Psoas muscle (tissue), 8 donors: ENCODE measurements around the gene MCMBP. TPM values are rescaled to one million over a fixed set of nuclear protein-coding genes. Genes with fewer than 3 reads are reported as not detected.
A peak's percentile ranks its signal among the peaks of the same experiment; 100 is the strongest.
"Not testable (repeated sequence)": the region's sequence is repeated elsewhere in the genome, so short reads cannot be mapped to it uniquely, and the experiment has no call there.

Experiments
- ATAC-seq, 4 donors: fragments of 200-7000 bp; cut with Tn5 transposase; one replicate each; pipeline ENCODE4 v1.9.1; 2020; ENCODE audit warnings: moderate library complexity in 3 of 4, mild to moderate bottlenecking in 2 of 4
- DNase-seq, 2 donors: peaks; one replicate each; pipeline ENCODE4 v3.0.0-alpha.2; 2020
- H3K27ac ChIP-seq: fragments of 200-600 bp; one replicate; pipeline ENCODE4 v1.8.0; 2022
- H3K27me3 ChIP-seq, 3 donors: fragments of 200-600 bp in 1 of 3; one replicate each; pipeline versions ENCODE4 v1.6.1 to v1.8.0; 2013 to 2022; ENCODE audit warnings: low read length in 2 of 3, mild to moderate bottlenecking in 2 of 3, moderate library complexity in 1 of 3; ENCODE audit not compliant: insufficient read depth in 3 of 3
- H3K36me3 ChIP-seq, 2 donors: fragments of 200-600 bp in 1 of 2; one replicate each; pipeline versions ENCODE4 v1.6.1 to v1.8.0; 2013 to 2022; ENCODE audit warnings: low read depth in 1 of 2, mild to moderate bottlenecking in 1 of 2, moderate library complexity in 1 of 2; ENCODE audit not compliant: insufficient read depth in 1 of 2
- H3K4me1 ChIP-seq: fragments of 200-600 bp; one replicate; pipeline ENCODE4 v1.8.0; 2022
- H3K4me3 ChIP-seq: fragments of 200-600 bp; one replicate; pipeline ENCODE4 v1.8.0; 2022; ENCODE audit warnings: mild to moderate bottlenecking
- H3K9me3 ChIP-seq: fragments of 200-600 bp; one replicate; pipeline ENCODE4 v1.8.0; 2022
- WGBS, 3 donors: extraction: QIAGEN DNeasy Blood & Tissue Kit; methylation state at CpG; one replicate each; pipeline versions ENCODE4 v1.1.6 to v1.1.7; 2013; 5-methylcytosine and 5-hydroxymethylcytosine counted together
- intact Hi-C, 2 donors: fragments of 100-400 bp; cut with DNase I; formaldehyde crosslinking; loops; one replicate each; pipeline versions ENCODE4 v1.11.0 to v1.14.2; 2022
- polyA plus RNA-seq, 3 donors: library from polyadenylated mRNA; stranded (reverse); fragments of 200-250 nt; gene quantifications; one replicate each; pipeline ENCODE4 v1.2.3, GENCODE V29; 2013
- total RNA-seq, 4 donors: library from RNA; stranded (reverse); fragmentation: NEBNext Ultra II Directional in 2 of 4; extraction: Animal tissue kit (Norgen Biotek cat#: 25700) in 2 of 4; gene quantifications; one replicate each; pipeline versions ENCODE4 v1.2.1 to v1.2.4, GENCODE V29; 2021 to 2023
- TF ChIP-seq, protein P1 (sequence below): fragments of 200-600 bp; IDR thresholded peaks from one replicate; pipeline ENCODE4 v1.8.0; 2022; ENCODE audit warnings: antibody characterized with exemption
- donor health status: healthy with polysubstance abuse.
- donor health status: DM: no; HTN: no; CAD: no; lungs with moderate emphysema.
- donor health status: Bipolar disorder and iron deficiency.
- donor health status: healthy.
- donor health status: DM: yes; HTN: yes; CAD: no.
- donor health status: DM: no; HTN: no; CAD: no.
- donor health status: DM: no; HTN: no; CAD: no.
- donor health status: DM: yes; HTN: yes; CAD: no.

MCMBP gene
- total and polyA plus RNA-seq, 7 donors: 23.0 to 43.8 (median 37.8) TPM

DNA sequence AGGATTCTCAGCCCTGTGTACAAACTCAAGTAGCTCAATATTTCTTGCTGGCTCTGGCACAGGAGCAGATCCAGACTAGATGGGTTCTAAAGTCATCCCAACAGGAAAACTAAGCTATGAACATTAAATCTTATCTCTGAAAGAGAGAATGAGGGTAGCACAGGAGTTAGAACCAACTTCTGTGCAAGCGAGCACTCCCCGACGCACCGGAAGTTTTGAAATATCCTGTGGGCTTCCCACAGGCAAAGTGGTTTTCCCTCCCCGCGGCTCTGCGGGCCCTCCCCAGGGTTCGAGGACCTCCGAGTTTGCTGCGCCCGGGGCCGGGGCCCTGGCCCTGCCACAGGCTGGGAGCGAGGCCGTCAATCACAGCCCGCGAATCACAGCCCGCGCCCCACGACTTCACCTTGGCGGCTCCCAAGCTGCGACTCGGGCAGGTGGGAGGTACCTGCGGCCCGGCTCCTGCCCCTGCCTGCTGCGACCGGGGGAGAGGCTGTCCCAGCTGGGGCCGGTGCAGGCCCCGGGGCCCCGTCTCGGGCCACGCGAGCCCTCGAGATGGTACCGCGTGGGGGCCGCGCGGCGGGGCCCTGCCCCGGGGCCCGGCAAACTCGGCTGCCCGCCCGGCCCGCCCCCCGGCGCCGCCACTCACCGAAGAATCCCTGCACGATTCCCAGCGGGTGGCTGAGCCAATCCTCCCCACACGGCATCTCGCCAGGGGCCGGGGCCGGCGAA lies 598 bp downstream of the MCMBP start:
- intact Hi-C loops: no loop called here
- 0% methylated on average over 26 to 56 of the region's 56 CpGs for WGBS, 3 donors
- TF ChIP-seq, protein P1, sequence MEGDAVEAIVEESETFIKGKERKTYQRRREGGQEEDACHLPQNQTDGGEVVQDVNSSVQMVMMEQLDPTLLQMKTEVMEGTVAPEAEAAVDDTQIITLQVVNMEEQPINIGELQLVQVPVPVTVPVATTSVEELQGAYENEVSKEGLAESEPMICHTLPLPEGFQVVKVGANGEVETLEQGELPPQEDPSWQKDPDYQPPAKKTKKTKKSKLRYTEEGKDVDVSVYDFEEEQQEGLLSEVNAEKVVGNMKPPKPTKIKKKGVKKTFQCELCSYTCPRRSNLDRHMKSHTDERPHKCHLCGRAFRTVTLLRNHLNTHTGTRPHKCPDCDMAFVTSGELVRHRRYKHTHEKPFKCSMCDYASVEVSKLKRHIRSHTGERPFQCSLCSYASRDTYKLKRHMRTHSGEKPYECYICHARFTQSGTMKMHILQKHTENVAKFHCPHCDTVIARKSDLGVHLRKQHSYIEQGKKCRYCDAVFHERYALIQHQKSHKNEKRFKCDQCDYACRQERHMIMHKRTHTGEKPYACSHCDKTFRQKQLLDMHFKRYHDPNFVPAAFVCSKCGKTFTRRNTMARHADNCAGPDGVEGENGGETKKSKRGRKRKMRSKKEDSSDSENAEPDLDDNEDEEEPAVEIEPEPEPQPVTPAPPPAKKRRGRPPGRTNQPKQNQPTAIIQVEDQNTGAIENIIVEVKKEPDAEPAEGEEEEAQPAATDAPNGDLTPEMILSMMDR: no peak
- DNase-seq (peak; percentile 50 to 71), ATAC-seq (peak; percentile 9 to 28 (median 18))
- H3K9me3 ChIP-seq: no peaks in the 10 kb centered on the region
- peak overlapping the region; percentile 75 for H3K4me3 ChIP-seq
- H3K4me1 ChIP-seq: peaks cover 23% of the 10 kb centered on the region
- no peaks in the 10 kb centered on the region for H3K27me3 ChIP-seq
- H3K36me3 ChIP-seq: no peaks in the 10 kb centered on the region
- H3K27ac ChIP-seq: peak overlapping the region; percentile 84

DNA sequence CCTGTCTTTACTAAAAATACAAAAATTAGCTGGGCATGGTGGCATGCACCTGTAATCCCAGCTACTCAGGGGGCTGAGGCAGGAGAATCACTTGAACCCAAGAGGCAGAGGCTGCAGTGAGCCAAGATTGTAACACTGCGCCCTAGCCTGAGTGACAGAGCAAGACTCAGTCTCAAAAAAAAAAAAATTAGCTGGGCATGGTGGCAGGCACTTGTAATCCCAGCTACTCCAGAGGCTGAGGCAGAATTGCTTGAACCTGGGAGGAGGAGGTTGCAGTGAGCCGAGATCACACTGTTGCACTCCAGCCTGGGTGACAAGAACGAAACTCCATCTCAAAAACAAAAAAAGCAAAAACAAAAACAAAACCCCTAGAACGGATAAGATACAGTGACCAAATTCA lies 3.2 kb downstream of the MCMBP start:
- H3K9me3 ChIP-seq, H3K27me3 ChIP-seq, H3K4me3 ChIP-seq, H3K36me3 ChIP-seq, H3K27ac ChIP-seq, ATAC-seq, intact Hi-C loops, DNase-seq: not testable (repeated sequence)
- WGBS, 3 donors: 81 to 83% (median 81%) methylated on average over 4 of the region's 4 CpGs
- peaks cover 23% of the 10 kb centered on the region for H3K4me1 ChIP-seq

DNA sequence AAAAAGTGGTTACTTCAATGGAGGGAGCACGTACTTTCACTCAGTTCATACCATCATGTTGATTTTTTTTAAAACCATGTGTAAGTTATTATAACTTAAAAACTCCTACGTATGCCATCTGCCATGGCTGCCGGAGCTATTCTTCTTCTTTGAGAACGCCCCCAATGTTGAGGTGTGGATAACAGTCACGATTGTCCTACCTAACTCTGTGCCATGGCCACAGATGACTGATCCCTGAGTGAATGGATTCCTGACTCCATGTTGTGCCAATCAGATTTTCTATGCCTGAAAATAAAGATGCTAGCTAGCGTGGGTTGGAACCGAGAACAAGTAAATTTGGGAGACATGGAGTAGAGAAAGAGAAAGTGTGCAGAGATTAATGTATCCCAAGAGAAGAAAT lies 5.3 kb downstream of the MCMBP start:
- no peak overlapping the region for H3K27ac ChIP-seq
- ATAC-seq: no peak
- TF ChIP-seq, protein P1: no peak
- H3K27me3 ChIP-seq: no peaks in the 10 kb centered on the region
- intact Hi-C loops: no loop called here
- peaks cover 5% of the 10 kb centered on the region for H3K9me3 ChIP-seq
- DNase-seq: no peak
- H3K4me3 ChIP-seq: no peak overlapping the region
- no peaks in the 10 kb centered on the region for H3K36me3 ChIP-seq
- WGBS, 3 donors: 68 to 80% (median 76%) methylated on average over 7 of the region's 7 CpGs
- H3K4me1 ChIP-seq: peaks cover 17% of the 10 kb centered on the region

DNA sequence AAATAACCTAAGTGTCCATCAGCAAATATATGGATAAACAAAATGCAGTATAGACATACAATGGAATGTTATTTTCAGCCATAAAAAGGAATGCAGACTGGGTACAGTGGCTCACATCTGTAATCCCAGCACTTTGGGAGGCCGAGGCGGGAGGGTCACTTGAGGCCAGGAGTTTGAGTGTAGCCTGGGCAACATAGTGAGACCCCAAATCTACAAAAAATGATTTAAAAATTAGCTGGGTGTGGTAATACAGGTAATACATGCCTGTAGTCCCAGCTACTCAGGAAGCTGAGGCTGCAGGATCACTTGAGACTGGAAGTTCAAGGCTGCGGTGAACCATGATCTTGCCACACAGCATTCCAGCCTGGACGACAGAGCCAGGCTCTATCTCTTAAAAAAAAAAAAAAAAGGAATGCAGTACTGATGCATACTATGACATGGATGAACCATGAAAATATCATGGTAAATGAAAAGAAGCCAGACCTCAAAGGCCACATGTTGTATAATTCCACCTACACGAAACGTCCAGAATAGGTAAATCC lies 6.9 kb downstream of the MCMBP start:
- Histone ChIP-seq H3K27ac (no peak overlapping the region), H3K36me3 (no peaks in the 10 kb centered on the region), H3K27me3 (no peaks in the 10 kb centered on the region), H3K4me1 (peaks cover 8% of the 10 kb centered on the region), H3K9me3 (peaks cover 5% of the 10 kb centered on the region), H3K4me3 (no peak overlapping the region)
- WGBS, 3 donors: 95 to 96% (median 96%) methylated on average over 6 of the region's 6 CpGs
- ATAC-seq (no peak), DNase-seq (no peak)
- intact Hi-C loops: no loop called here
- TF ChIP-seq, protein P1: no peak

DNA sequence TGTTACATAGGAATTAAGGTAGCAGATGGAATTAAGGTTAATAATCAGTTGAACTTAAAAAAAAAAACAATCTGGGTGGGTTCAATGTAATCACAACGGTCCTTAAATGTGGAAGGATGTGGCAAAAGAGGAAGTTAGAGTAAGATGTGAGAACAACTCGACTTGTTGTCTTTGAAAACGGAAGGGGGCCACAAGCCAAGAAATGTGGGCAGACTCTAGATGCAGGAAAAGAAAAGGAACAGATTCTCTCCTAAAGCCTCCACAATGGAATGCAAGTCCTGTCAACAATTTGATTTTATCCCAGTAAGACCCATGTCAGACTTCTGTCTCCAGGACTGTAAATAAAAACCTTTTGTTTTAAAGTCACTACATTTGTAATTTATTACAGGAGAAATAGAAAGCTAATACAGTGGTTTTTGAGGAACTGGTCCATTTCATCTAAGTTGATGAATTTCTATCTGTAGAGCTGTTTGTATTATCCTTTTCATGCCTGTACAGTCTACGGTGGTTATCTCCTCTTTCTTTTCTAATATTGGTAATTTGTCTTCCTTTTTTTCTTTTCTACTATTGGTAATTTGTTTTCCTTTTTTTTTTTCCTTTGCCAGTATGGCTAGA lies 8.6 kb downstream of the MCMBP start:
- intact Hi-C loops: loop anchor here in 1 of 2 donors (5.0 kb wide), 1 partner anchor 252 kb away; no protein-coding TSS in a partner anchor
- Histone ChIP-seq H3K4me1 (peaks cover 6% of the 10 kb centered on the region), H3K36me3 (no peaks in the 10 kb centered on the region), H3K27ac (no peak overlapping the region), H3K27me3 (no peaks in the 10 kb centered on the region), H3K9me3 (peaks cover 5% of the 10 kb centered on the region), H3K4me3 (no peak overlapping the region)
- TF ChIP-seq, protein P1: no peak
- no peak for ATAC-seq
- no peak for DNase-seq
- WGBS, 3 donors: 61 to 68% (median 64%) methylated on average over 4 of the region's 4 CpGs
